ENCODE results near the gene ARV1.
"Not testable (repeated sequence)": the region's sequence is repeated elsewhere in the genome, so short reads cannot be mapped to it uniquely, and the experiment has no call there.

The ARV1 gene

GRCh38 chr1:230976825-230977747 lies 1.8 kb upstream of the ARV1 start:
- DNase-seq = no peak

GRCh38 chr1:230977761-230978490 lies 968 bp upstream of the ARV1 start:
- DNase-seq = peak; percentile 23

- DNase-seq = no peak
Measured at GRCh38 chr1:230979389-230979716, 459 bp downstream of the ARV1 start.

- no peak for DNase-seq
Measured at GRCh38 chr1:230979952-230980351, 1.1 kb downstream of the ARV1 start.

GRCh38 chr1:230982696-230983095 lies 3.8 kb downstream of the ARV1 start:
- DNase-seq = peak; percentile 8

GRCh38 chr1:230983811-230984210 lies 4.9 kb downstream of the ARV1 start:
- no peak for DNase-seq

- DNase-seq = not testable (repeated sequence)
Measured at GRCh38 chr1:230984622-230985515, 6.0 kb downstream of the ARV1 start.

GRCh38 chr1:230985711-230986110 lies 6.8 kb downstream of the ARV1 start:
- DNase-seq = no peak

GRCh38 chr1:230986976-230987375 lies 8.1 kb downstream of the ARV1 start:
- peak; percentile 36 for DNase-seq

- no peak for DNase-seq
Measured at GRCh38 chr1:230987448-230987847, 8.6 kb downstream of the ARV1 start.

- no peak for DNase-seq
Measured at GRCh38 chr1:230992100-230992774, 13.3 kb downstream of the ARV1 start.

GRCh38 chr1:230994860-230995259 lies 16.0 kb downstream of the ARV1 start:
- no peak for DNase-seq

GRCh38 chr1:231000201-231000600 lies 21.3 kb downstream of the ARV1 start:
- DNase-seq = no peak

GRCh38 chr1:231000639-231001038 lies 21.7 kb downstream of the ARV1 start:
- DNase-seq = no peak

- DNase-seq = no peak
Measured at GRCh38 chr1:231001892-231002291, 23.0 kb downstream of the ARV1 start.

GRCh38 chr1:231007535-231007934 lies 28.6 kb downstream of the ARV1 start:
- DNase-seq = not testable (repeated sequence)

GRCh38 chr1:231011360-231011759 lies 32.5 kb downstream of the ARV1 start:
- no peak for DNase-seq

GRCh38 chr1:231011963-231012362 lies 33.1 kb downstream of the ARV1 start:
- DNase-seq = no peak

- no peak for DNase-seq
Measured at GRCh38 chr1:231013391-231014015, 34.6 kb downstream of the ARV1 start.

GRCh38 chr1:231016234-231016633 lies 37.3 kb downstream of the ARV1 start:
- peak; percentile 29 for DNase-seq

- DNase-seq = no peak
Measured at GRCh38 chr1:231016966-231017365, 38.1 kb downstream of the ARV1 start.

- DNase-seq = no peak
Measured at GRCh38 chr1:231019711-231020110, 40.8 kb downstream of the ARV1 start.

All from fibroblast of skin of back (primary cell).